ENCODE measurements around the gene TMPRSS7.

Gene TMPRSS7

DNA sequence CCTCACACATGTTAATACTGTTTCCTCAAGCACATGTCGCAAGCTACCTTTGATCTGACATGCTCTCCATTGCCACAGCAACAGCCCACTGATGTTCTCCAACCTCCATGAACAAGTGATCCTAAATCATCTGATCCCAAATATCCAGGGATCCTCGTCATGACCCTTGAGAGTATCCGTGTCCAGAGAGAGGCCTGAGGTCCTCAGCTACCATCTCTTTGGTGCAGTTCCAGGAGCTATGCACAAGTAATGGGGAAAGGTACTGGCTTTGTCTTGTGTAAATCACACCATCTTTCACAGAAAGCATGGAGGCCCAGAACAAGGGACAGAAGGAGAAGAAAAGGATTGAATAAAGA lies 96.1 kb downstream of the TMPRSS7 start:
- TF ChIP-seq, protein P1, sequence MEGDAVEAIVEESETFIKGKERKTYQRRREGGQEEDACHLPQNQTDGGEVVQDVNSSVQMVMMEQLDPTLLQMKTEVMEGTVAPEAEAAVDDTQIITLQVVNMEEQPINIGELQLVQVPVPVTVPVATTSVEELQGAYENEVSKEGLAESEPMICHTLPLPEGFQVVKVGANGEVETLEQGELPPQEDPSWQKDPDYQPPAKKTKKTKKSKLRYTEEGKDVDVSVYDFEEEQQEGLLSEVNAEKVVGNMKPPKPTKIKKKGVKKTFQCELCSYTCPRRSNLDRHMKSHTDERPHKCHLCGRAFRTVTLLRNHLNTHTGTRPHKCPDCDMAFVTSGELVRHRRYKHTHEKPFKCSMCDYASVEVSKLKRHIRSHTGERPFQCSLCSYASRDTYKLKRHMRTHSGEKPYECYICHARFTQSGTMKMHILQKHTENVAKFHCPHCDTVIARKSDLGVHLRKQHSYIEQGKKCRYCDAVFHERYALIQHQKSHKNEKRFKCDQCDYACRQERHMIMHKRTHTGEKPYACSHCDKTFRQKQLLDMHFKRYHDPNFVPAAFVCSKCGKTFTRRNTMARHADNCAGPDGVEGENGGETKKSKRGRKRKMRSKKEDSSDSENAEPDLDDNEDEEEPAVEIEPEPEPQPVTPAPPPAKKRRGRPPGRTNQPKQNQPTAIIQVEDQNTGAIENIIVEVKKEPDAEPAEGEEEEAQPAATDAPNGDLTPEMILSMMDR (IDR thresholded peaks at IDR 0.05; ENCODE audit: insufficient read depth, low read length, poor library complexity, severe bottlenecking) = no peak
- no peak for DNase-seq (ENCODE audit: extremely low read depth, insufficient read length)
- no peaks in the 10 kb centered on the region for H3K27me3 ChIP-seq (replicated peaks; ENCODE audit: control insufficient read depth, insufficient read depth, low read length)
- peak overlapping the region; percentile 74 for H3K4me3 ChIP-seq (replicated peaks; ENCODE audit: low read depth, low read length)
- peaks cover 10% of the 10 kb centered on the region for H3K36me3 ChIP-seq (ENCODE audit: control insufficient read depth, insufficient read depth, low read length)
